Omental fat pad (tissue), 4 donors: Measurements from ENCODE around the gene RHOBTB1. TPM values are rescaled to one million over a fixed set of nuclear protein-coding genes. Genes with fewer than 3 reads are reported as not detected.

Experiments
- ATAC-seq: fragments of 150-250 bp; one replicate; pipeline ENCODE4 v1.9.1; 2016; ENCODE audit warnings: mild to moderate bottlenecking, moderate library complexity; ENCODE audit not compliant: low FRiP score
- DNase-seq: peaks from one replicate; pipeline ENCODE4 v3.0.0-alpha.2; 2019; ENCODE audit warnings: low spot score
- total RNA-seq, 4 donors: library from RNA; depleted of rRNA; stranded (reverse); fragments of >200 nt; gene quantifications; one replicate each; pipeline ENCODE4 v1.1.0, GENCODE V29; 2016
- TF ChIP-seq, protein P1 (sequence below), 3 donors: fragments of 450-650 bp; IDR thresholded peaks; one replicate each; pipeline ENCODE4 v1.5.1; 2016 to 2017; ENCODE audit warnings: antibody characterized with exemption in 3 of 3, mild to moderate bottlenecking in 3 of 3, moderate library complexity in 2 of 3

RHOBTB1 gene
- total RNA-seq, 4 donors from 2014 or later: 9.5 to 34.8 (median 16.9) TPM

DNA sequence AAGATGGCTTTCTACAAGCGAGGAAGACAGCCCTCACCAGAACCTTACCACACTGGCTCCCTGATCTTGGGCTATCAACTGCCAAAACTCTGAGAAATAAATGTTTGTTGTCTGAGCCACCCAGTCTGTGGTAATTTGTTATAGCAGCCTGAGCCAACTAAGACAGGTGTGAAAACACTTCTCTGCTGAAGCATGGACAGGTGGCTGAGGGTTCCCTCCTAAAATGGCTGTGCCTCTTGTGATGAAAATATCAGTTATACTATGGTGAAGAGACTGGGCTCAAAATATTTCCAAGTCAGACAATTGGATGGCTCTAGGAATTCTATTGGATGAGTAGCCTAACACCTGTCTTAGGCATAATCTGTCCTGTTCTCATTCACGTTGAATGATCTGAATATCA is 87.6 kb downstream of the RHOBTB1 start:
- no peak for DNase-seq
- ATAC-seq: no peak
- TF ChIP-seq, protein P1, sequence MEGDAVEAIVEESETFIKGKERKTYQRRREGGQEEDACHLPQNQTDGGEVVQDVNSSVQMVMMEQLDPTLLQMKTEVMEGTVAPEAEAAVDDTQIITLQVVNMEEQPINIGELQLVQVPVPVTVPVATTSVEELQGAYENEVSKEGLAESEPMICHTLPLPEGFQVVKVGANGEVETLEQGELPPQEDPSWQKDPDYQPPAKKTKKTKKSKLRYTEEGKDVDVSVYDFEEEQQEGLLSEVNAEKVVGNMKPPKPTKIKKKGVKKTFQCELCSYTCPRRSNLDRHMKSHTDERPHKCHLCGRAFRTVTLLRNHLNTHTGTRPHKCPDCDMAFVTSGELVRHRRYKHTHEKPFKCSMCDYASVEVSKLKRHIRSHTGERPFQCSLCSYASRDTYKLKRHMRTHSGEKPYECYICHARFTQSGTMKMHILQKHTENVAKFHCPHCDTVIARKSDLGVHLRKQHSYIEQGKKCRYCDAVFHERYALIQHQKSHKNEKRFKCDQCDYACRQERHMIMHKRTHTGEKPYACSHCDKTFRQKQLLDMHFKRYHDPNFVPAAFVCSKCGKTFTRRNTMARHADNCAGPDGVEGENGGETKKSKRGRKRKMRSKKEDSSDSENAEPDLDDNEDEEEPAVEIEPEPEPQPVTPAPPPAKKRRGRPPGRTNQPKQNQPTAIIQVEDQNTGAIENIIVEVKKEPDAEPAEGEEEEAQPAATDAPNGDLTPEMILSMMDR (IDR thresholded peaks at IDR 0.05): no peak

DNA sequence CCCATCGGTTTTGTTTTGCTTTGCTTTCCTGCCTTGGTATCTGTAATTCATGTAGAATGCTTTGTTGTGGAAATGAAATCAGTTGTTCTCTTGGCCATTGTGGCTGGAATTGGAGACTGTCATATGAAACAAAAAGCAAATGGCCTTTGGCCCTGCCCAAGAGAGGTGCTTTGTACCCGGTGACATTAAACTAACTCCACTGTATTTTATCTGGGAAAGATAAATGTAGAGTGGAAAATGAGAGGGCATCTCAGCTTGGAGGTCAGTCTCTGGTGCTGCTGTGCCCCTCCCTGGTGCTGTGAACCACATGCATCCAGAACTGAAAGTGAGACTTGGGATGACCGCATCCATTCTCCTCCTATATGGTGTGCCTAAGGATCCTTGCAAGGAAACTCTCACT is 90.3 kb downstream of the RHOBTB1 start:
- no peak for DNase-seq
- ATAC-seq: no peak
- TF ChIP-seq, protein P1 (IDR thresholded peaks at IDR 0.05): no peak

DNA sequence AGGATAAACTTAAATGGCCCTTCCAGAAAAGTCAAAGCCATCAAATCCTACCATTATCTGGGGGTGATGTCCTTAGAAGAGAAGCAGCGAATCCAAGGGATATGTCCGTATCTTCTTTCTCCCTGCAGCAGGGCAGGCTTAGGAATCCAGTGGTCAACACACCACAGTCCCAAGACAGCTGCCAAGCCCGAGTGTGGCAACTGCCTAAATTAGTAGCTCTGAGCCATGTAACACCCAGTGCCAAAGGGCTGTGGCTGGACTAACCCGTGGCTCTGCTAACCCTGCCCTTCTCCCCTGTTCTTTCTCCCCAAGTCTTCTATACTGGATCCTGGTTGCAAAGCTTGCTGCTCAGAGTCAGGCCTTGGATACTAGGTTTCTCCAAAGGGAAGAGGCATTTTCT is 90.9 kb downstream of the RHOBTB1 start:
- ATAC-seq (no peak), DNase-seq (no peak)
- TF ChIP-seq, protein P1 (IDR thresholded peaks at IDR 0.05): no peak

DNA sequence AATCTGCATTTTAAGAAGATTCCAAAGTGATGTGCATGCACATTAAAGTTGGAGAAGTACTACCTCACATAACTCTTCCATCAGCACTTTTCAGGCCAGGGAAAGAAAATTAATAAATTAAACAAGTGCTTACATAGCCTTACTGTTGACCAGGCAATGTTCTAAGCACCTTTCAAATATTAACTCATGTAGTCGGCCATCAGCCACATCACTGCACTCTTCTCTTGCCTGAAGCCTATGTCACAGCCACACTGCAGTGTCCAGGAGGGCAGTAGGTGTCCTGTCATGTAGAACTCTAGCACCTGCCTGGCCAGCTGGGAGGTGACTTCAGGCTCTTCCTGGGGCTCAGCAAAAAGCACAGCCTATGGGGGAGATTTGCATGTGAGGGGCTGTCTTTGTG is 94.2 kb downstream of the RHOBTB1 start:
- ATAC-seq: no peak
- TF ChIP-seq, protein P1 (IDR thresholded peaks at IDR 0.05): no peak
- no peak for DNase-seq

DNA sequence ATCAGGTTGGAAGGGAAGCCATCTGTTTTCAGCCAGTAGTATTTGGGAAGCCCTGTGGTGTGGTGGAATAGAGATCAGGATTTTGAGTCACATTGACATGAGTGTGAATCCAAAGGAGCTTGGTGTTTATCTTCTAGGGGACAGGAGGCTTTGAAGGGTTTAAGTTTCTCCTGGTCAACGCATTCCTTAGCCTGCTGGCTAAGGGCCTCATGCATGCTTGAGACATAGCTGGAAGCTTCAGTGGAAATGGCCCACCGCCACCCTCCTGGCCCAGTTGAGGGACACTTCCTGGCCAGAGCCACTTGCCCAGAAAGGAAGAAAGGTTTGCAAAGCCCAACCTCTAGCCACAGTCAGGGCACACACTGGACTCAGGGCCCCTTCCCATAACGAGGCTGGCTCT is 94.8 kb downstream of the RHOBTB1 start:
- TF ChIP-seq, protein P1 (IDR thresholded peaks at IDR 0.05): no peak

DNA sequence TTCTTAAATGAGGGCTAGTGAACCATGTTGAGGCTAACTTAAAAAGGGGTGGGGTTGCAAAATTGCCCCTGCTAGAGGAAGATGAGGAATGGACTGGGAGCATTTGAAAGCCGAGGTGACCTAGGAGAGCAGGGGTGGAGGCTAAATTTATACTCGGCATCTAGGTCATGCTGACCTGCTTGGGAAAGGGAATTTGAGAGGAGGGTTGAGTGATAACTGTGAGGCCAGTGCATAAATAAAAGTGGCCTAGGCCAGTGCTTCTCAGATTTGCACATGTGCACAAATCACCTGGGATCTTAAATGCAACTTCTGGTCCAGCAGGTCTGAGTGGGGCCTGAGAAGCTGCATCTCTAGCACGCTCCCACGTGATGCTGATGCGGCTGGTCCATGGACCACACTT is 95.3 kb downstream of the RHOBTB1 start:
- TF ChIP-seq, protein P1 (IDR thresholded peaks at IDR 0.05): no peak
- ATAC-seq (no peak), DNase-seq (no peak)

More for the DNA sequence above, 94.8 kb downstream of the RHOBTB1 start:
- no peak for ATAC-seq
- DNase-seq: no peak

DNA sequence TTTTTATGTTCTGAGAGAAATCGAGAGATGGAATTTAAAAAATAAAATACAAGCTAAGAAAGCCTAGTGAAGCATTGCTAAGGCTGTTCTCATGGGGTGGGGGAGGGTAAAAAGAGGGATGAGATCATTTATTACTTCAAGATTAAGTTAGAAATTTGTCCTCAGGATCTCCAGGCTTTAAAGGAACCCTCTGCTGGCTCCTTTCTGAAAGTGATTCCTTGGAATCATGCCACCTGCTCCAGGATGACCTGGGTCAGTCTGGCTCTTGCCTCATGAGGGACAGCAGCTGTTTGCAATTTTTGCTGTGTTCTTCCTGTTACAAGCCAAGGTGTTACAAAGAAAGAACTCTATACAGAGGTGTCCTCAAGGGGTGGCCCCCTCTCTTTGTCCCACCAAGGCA is 95.9 kb downstream of the RHOBTB1 start:
- no peak for ATAC-seq
- TF ChIP-seq, protein P1 (IDR thresholded peaks at IDR 0.05): no peak
- no peak for DNase-seq
